HG03354 (cell line): Measurements from ENCODE around the gene ARHGAP10.
"Not testable (repeated sequence)": the region's sequence is repeated elsewhere in the genome, so short reads cannot be mapped to it uniquely, and the experiment has no call there.

Experiments
- ATAC-seq: cut with Tn5 transposase; IDR thresholded peaks from one replicate; pipeline ENCODE4 v1.9.1; 2021; ENCODE audit warnings: mild to moderate bottlenecking; ENCODE audit not compliant: unreplicated experiment, poor library complexity, severe bottlenecking

Gene ARHGAP10

DNA sequence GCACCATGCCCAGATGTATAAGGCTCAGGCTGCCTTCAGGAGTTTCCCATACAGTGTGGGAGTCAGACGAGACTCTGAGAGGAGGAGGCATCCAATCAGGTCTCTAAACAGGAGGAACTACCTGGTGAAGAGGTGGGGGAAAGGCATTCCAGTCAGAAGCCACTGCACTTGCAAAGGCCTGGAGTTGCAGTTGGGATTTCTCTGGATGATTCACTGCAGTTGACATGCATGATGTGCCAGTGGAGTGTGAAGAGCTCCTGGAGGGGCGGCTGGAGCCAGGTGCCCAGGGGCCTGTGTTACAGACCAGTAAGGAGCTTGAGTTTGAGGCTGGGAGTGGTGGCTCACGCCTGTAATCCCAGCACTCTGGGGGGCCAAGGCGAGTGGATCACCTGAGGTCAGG lies 339.1 kb downstream of the ARHGAP10 start:
- no peak for ATAC-seq

DNA sequence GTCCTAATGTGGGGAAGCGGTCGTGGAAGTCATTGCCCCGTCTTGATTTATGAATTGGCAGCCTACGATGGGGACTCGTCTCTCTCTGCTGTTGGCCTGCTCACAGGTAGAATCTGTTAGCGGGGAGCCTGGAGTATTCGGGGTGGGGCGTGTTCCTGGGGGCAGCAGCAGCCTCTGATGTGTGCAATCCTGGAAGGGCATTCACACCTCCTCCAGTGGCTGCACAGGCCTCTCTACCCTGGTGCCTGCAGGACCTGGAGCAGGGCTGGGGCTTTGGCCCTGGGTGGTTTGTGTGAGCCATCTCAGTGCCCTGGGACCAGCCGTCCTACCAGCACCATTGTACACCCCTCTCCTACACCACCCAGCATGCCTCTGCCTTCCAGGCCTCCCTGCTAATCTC lies 340.9 kb downstream of the ARHGAP10 start:
- no peak for ATAC-seq

DNA sequence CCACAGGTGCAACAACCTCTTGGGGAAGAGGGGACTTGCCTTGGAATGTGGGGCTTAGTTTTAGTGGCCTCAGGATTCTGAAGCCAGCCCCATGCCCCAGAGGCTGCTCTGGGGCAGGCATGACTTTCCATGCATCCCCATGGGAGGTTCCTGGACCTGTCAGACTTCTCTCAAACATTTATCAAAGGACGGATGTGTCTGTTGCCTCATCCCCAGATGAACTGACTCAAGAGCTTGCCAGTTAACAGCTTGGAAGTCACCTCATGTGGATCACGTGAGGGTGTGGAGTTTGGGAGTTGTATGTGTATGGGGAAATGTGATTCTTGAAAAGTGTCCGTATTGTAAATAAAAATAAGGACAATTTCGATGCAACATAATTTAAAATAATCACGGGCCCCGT lies 341.5 kb downstream of the ARHGAP10 start:
- no peak for ATAC-seq

DNA sequence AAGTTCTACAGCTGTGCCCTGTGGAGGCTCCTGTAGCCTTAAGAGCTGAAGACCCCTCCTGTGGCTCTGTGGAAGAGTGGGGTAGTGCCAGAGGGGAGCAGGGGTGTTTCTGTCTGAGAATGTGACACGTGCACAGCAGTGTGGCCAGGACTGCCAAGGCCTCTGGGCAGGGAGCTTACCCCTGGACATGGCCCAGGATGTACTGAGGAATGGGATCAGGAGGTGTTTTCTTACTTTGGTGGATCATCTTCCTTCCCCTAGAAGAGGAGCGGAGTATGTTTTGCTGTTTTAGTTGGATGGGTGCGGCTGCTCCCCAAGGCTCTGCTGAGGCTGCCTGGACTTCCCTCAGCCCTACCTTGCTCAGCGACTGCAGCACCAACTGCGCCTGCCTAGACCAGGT lies 342.6 kb downstream of the ARHGAP10 start:
- no peak for ATAC-seq

DNA sequence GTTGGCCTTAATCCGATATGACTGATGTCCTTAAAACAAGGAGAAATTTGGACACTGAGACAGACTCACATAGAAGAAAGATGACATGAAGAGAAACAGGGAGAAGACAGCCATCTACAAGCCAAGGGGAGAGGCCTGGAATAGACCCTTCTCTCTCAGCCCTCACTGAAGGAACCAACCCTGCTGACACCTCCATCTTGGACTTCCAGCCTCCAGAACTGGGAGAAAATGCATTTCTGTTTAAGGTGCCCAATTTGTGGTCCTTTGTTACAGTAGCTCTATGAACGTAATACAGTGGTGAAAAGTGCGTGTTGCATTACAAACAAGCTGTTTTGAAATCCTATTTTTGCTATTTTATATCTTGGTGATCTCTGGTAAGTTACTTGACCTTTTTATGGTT lies 343.6 kb downstream of the ARHGAP10 start:
- ATAC-seq, result no peak

DNA sequence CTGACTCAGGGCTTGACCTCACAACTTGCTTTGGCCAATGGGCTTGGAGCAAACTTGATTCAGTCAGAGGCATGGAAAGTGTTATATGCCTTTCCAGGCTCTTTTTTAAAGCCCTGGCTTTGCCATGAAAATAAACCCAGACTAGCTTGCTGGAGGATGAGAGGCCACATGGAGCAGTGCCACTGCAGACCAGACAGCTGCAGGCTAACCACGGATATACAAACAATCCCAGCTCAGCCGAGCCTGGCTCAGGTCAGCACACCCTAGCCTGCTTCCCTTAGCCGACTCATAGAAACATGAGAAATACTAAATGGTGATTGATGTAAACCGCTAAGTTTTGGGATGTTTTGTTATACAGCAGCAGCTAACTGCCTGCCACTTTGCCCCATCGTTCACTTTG lies 345.1 kb downstream of the ARHGAP10 start:
- no peak for ATAC-seq

DNA sequence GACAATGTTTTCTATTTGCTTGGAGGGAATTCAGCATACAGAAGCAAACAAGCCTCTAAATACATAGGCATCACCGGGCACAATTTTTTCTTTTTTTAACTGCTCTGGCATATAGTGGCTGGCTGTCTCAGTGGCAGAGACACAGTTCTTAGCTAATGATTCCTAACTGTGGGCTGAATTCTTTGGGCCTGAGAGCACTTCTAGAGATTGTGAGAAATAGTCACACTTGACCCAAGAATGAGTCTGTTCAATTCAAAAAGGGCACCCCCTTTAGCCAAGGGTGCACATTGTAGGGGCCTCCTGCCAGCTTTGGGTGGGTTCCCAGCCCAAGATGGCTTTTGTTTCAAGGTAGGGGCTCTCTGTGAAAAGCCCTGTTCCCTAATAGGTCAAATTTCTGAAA lies 345.7 kb downstream of the ARHGAP10 start:
- no peak for ATAC-seq

DNA sequence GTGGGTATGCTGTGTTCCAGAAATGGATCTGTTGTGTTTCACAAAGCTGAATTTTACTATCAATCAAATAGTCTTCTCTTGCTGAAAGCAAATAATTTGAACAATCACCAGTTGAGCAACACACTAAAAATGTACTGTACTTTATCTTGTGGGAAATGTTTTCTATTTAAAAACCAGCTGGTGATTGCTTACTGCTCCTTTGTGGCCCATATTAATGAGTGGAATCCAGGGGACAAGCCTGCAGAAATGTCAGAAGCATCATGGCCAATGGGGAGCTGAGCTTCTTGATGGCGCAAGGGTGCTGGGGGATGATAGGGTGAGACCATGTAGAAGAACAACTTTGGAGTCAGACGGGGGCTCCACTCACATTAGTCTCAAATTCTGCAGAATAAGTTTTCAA lies 346.2 kb downstream of the ARHGAP10 start:
- no peak for ATAC-seq

DNA sequence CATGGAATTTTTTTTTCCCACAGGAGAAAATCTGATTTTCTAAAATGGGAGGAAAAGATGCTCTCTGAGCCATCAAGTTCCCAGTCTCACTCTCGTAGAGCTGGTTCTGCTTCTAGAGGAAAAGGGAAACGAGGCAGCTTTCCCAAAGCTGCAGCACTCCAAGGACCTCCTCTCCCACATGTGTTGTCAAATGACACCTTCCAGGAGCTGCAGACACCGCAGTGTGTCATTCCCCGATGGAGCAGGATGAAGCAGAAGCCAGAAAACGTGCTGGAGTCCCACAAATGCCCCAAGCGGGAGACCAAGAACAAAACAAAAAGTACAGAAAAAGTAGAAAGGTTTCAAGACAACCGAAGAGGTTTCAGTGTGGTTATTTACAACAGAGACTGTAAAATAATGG lies 348.1 kb downstream of the ARHGAP10 start:
- ATAC-seq, result no peak

DNA sequence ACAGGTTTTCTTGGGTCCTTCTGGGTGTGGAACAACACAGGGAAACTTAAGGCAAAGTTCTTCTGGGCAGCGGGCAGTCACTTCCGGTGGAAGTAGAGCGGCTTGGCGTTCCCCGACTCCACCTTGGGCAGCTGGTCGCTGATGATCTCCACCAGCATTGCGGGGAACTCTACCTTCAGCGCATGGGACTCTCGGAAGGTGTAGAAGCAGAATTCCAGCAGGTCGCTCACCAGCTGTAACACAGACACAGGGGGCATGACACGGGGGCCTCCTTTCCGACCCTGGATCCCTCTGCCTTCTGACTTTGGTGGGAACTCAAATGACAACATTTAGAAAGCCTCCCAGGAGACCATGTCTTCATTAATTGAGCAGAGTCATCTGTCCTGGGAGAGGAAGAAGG lies 349.4 kb downstream of the ARHGAP10 start:
- no peak for ATAC-seq

DNA sequence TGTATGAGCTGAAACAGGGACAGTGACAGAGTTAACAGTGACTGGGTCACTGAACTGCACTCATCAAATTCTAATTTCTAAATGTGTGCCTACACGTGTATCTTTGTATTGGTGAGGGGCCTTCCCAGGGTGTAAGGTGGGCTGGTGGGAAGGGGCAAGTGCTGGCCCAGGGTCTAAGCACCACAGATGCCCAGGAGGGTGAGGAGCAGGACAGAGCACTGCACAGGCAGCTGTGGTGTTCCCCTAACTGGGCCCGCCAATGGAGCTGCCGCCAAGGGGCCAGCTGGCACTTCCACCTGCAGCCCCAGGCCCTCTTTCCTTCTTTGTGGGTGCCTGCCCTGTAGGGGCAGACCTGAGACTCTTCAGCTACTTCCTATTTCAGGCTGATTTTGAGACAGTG lies 349.9 kb downstream of the ARHGAP10 start:
- ATAC-seq, result no peak

DNA sequence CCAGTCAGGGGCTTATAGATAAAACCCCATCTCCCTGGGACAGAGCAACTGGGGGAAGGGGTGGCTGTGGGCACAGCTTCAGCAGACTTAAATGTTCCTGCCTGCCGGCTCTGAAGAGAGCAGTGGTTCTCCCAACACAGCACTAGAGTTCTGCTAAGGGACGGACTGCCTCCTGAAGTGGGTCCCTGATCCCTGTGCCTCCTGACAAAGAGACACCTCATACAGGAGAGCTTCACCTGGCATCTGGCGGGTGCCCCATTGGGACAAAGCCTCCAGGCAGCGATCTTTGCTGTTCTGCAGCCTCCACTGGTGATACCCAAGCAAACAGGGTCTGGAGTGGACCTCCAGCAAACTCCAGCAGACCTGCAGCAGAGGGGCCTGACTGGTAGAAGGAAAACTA lies 351.2 kb downstream of the ARHGAP10 start:
- not testable (repeated sequence) for ATAC-seq

DNA sequence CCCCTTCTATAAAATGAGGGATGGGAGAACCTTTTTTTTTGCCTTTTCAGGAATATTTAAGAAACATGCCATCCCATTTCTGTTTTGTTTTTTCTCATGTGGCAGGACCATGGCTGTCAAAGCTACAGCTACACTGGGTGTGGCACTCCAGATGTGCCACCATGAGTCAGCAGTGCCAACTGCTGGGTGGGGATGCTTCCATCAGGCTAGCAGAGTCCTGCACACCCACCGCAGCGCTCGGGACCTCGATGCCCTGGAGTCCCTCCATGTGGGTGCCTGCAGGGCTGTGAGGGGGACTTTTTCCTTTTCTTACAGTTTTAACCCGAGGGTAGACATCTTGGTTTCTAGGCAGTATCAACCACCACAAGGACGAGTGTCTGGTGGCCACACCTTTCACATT lies 357.7 kb downstream of the ARHGAP10 start:
- ATAC-seq, result no peak

DNA sequence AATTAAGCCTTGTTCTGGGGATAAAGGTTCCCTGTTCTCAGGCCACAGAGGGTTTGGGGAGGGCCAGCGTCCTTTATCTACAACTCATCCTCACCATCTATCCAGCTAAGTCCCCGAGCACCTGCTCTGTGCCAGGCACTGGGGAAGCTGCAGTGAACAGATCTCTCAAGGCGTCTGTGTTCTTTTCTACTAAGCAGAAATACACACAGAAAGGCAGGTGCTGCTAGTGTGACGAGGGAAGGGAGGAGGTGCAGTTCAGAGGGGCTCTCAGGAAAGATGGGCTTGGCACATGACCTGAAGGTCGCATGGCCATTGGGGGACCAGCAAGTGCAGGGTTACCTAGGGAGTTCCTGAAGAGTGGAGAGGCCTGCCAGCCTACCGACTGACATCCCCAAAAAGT lies 358.1 kb downstream of the ARHGAP10 start:
- ATAC-seq, result no peak

DNA sequence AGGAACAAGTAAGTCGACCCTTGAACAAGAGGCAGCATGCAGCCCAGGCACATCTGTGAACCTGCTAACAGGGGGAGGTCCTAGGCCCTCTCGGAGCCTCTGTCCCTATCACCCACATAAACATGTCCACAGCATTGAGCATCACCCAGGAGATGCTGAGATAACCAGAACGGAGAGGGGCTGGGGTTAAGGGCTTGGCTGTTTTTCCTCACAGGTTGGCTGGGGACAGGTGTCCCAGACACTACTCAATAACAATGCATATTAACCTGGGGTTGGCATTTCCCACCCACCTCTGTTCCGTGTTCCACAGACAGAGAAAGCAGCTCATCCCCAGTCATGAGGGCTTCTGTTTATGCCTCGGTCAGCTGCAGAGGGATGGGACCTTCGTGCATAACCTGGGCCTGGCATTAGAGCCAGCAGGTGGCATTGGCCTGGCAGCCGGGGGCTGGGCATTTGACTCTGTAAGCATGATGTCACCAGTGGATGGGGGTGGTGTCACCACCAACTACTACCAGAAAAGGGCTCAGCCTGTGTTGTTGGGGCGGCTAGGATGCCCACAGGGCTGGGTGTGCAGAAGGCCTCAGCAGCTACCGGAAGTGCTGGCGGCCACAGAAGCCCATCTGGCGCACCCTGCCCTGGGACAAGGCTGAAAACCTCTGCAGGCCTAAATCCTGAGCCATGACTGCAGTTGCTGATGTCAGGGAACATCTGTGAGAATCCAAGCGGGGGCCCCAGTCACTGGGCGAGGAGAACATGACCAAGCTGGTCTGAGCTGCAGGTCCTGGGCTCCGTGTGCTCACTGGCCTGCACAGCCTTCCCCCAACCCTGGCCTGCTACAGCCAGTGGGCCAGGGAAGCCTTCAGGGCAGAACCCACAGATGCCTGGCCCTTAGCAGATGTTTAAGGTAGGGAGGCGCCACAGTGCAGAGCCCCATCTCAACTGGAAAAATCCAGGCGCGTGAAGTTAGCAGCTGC lies 358.9 kb downstream of the ARHGAP10 start:
- ATAC-seq, result no peak

DNA sequence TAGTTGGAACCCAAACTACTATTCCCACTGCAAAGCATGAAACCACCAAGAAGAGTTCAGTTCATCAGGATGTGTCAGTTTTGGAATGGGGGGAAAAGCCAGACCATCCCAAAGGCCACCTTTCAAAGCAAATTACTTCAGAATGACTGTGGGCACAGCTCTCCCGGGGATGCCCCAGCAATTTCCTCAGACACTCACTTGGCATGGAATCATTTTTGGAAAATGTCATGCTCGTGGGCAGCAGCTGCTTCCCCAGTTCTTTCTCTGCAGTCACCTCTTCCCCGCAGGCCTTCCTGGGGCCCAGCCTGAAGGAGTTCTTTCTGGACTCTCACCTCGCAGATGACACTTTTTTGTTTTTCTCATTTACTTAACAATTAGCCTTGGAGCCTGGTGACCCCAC lies 360.0 kb downstream of the ARHGAP10 start:
- no peak for ATAC-seq

DNA sequence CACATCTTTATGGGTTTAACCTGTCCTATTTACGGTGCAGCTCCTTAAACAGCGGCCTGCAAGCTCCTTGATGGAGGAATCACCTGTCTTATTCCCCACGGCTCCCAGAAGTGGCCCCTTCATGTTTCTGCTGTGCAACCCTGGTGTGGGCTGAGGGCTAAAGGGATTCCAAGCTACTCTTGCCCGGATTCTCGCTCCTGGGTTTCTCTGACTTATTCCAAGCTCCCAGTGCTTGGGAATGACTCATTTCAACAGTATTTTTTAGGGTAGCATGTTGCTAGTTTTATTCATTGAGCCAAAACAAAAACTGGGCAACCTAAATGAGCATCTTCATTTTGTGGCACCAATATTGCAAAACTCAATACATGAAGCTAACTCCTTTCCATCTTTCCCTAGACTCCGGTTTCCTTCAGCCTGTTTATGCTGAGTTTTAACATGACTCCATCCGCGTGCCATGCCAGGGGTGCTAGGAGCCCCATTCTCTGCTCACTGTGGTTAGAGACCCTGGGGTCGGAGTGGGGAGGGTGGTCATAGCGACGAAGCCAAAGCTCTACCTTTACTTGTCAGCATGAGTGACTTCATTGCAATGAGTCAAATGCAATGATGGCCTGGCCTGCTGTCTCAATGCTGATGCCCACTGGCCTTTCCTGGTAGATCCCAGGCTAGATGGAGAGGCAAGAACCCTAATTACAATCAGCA lies 360.6 kb downstream of the ARHGAP10 start:
- no peak for ATAC-seq

DNA sequence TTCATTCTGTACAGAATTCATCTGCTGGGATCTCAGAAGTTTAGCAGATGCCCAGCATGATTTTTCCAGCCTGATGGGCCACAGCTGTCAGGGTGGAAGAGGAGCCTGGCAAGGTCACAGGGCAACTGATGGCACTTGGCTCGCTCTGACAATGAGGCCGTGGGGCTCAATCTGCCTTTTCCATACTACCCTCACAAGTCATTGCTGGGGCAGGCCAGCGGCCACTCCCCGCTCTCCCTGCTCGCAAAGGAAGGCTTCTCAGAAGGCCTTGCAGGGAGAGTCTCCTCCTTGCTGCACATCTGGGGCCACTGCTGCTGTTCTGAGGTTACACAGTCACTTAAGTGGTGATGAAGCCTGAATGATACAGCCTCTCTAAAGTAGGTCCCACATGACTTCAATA lies 361.2 kb downstream of the ARHGAP10 start:
- no peak for ATAC-seq

DNA sequence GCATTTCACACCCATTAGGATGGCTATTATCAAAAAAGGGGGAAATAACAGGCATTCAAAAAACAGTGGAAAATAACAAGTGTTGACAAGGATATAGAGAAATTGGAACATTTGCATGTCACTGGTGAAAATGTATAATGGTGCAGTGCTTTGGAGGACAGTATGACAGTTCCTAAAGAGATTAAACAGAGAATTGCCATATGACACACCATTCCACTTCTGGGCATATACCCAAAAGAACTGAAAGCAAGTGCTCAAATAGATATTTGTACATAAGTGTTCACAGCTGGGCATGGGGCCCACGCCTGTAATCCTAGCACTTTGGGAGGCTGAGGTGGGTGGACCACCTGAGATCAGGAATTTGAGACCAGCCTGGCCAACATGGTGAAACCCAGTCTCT lies 362.3 kb downstream of the ARHGAP10 start:
- no peak for ATAC-seq

DNA sequence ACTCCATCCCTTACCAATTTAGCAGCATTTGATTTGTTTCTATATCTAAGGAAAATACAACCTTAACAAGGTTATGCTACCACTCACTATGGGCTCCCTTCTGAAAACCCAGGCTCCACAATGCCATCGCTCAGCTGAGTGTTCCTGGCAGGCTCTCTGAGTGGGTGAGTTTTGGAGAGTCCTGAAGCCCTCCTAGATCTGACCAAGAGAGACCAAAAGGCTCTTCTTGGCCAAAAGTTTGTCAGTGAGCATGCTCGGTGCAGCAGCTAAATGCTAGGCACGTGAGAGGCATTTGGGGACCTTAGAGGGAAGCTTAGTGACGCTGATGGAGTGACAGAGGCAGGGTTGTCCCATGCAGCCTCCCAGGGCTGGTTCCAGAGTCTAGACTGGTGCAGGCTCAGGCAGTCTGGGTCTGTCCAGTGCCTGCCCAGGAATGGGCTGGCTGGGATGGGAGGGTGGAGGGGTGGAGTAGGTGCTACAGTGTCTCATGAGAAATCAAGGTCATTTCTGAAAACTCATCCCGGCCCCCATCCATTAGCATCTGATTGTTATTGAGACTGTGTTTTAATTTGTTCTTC lies 363.5 kb downstream of the ARHGAP10 start:
- ATAC-seq, result no peak

DNA sequence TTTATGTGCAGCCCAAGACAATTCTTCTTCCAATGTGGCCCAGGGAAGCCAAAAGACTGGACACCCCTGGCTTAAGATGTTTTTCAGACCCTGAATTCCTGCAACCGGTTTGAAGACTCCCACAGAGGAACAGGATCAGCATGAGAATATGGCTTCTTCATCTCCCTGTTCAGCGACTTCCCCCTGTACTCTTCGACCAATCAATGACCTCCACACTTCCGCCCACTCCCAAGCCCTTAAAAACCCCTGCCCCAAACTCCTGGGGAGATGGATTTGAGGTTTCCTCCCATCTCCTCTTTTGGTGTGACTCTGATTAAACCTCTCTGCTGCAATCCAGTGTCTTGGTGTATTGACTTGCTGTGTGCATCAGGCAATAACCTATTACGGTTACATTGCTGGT lies 365.9 kb downstream of the ARHGAP10 start:
- ATAC-seq, result no peak
